ENCODE data around the gene CCDC188.

CCDC188 gene

GRCh38 chr22:20191803-20192202, 40.9 kb upstream of the CCDC188 start:
- ChIA-PET CTCF (interaction anchor here (1.0 to 1.1 kb wide), 2 partner anchors 46 to 77 kb away, joined by 3 to 4 read pairs; no protein-coding TSS in a partner anchor), POLR2A (no interaction called here)
- no peak for DNase-seq (ENCODE audit: extremely low spot score)
- no peak for TF ChIP-seq CTCF (IDR thresholded peaks at IDR 0.05; ENCODE audit: control extremely low read depth, extremely low read depth, low read depth, missing control alignments)

- CTCF ChIA-PET: interaction anchor here (1.0 kb wide), 1 partner anchor 78 kb away, joined by 3 read pairs; no protein-coding TSS in a partner anchor
- POLR2A ChIA-PET: no interaction called here
These were observed 40.2 kb upstream of the CCDC188 start for GRCh38 chr22:20191000-20191515.

GRCh38 chr22:20188567-20188877, 37.7 kb upstream of the CCDC188 start:
- ChIA-PET CTCF (no interaction called here), POLR2A (no interaction called here)
- no peak for DNase-seq (ENCODE audit: extremely low spot score)
- no peak for TF ChIP-seq CTCF (IDR thresholded peaks at IDR 0.05; ENCODE audit: control extremely low read depth, extremely low read depth, low read depth, missing control alignments)

More at GRCh38 chr22:20191000-20191515, 40.2 kb upstream of the CCDC188 start:
- TF ChIP-seq CTCF (IDR thresholded peaks at IDR 0.05; ENCODE audit: control extremely low read depth, extremely low read depth, low read depth, missing control alignments): no peak
- no peak for DNase-seq (ENCODE audit: extremely low spot score)

- no peak for DNase-seq (ENCODE audit: extremely low spot score)
- no peak for TF ChIP-seq CTCF (IDR thresholded peaks at IDR 0.05; ENCODE audit: control extremely low read depth, extremely low read depth, low read depth, missing control alignments)
- ChIA-PET CTCF (no interaction called here), POLR2A (no interaction called here)
These were observed 37.1 kb upstream of the CCDC188 start for GRCh38 chr22:20187777-20188566.

- TF ChIP-seq CTCF (IDR thresholded peaks at IDR 0.05; ENCODE audit: control extremely low read depth, extremely low read depth, low read depth, missing control alignments): no peak
- POLR2A ChIA-PET: no interaction called here
- no peak for DNase-seq (ENCODE audit: extremely low spot score)
- CTCF ChIA-PET: interaction anchor here (0.9 to 1.0 kb wide), 2 partner anchors 22 to 30 kb away, joined by 3 read pairs; no protein-coding TSS in a partner anchor
These were observed 36.2 kb upstream of the CCDC188 start for GRCh38 chr22:20186871-20187546.

- no peak for TF ChIP-seq CTCF (IDR thresholded peaks at IDR 0.05; ENCODE audit: control extremely low read depth, extremely low read depth, low read depth, missing control alignments)
These were observed 35.5 kb upstream of the CCDC188 start for GRCh38 chr22:20186183-20186870.

More at GRCh38 chr22:20186183-20186870, 35.5 kb upstream of the CCDC188 start:
- ChIA-PET POLR2A (no interaction called here), CTCF (interaction anchor here (0.9 to 1.0 kb wide), 2 partner anchors 23 to 29 kb away, joined by 3 read pairs; no protein-coding TSS in a partner anchor)
- DNase-seq (ENCODE audit: extremely low spot score): no peak
